Activated naive CD4-positive, alpha-beta T cell treated with anti-CD3 and anti-CD28 coated beads for 36 hours (primary cell): ENCODE data around the gene NUB1. TPM values are rescaled to one million over a fixed set of nuclear protein-coding genes. Genes with fewer than 3 reads are reported as not detected.
"Not testable (repeated sequence)": the region's sequence is repeated elsewhere in the genome, so short reads cannot be mapped to it uniquely, and the experiment has no call there.

Experiments used
- CTCF ChIA-PET: fragments of 350-600 bp; sonication (Branson Sonifier 250); formaldehyde crosslinking; loops from one replicate; lab custom pipeline; 2021; ENCODE audit warnings: antibody characterized with exemption; lab: Charles Lee
- DNase-seq: peaks from one replicate; pipeline ENCODE4 v3.0.0-alpha.2; 2020
- H3K27ac Mint-ChIP-seq: one replicate; pipeline ENCODE4 v1.8.0; 2021; ENCODE audit warnings: mild to moderate bottlenecking, mixed read lengths
- H3K27me3 Mint-ChIP-seq: one replicate; pipeline ENCODE4 v1.8.0; 2021; ENCODE audit warnings: low read depth, mixed read lengths
- H3K36me3 Mint-ChIP-seq: one replicate; pipeline ENCODE4 v1.8.0; 2021; ENCODE audit warnings: low read depth, mixed read lengths
- H3K4me1 Mint-ChIP-seq: one replicate; pipeline ENCODE4 v1.8.0; 2021; ENCODE audit warnings: low read depth, mixed read lengths
- H3K4me3 Mint-ChIP-seq: one replicate; pipeline ENCODE4 v1.8.0; 2021; ENCODE audit warnings: mild to moderate bottlenecking, moderate library complexity, mixed read lengths
- H3K9me3 Mint-ChIP-seq: one replicate; pipeline ENCODE4 v1.8.0; 2021; ENCODE audit warnings: mixed read lengths
- intact Hi-C: fragments of 100-400 bp; cut with micrococcal nuclease; formaldehyde crosslinking; loops from one replicate; pipeline ENCODE4 v1.15.1; 2023
- total RNA-seq, 2 experiments: library from RNA; stranded (reverse); gene quantifications; one replicate each; pipeline ENCODE4 v1.2.3, GENCODE V29; 2021

Gene NUB1
- total RNA-seq: 10 to 100 TPM; 46.6 to 50.3 TPM

GRCh38 chr7:151341357-151342101 is at the start of gene NUB1:
TSS of gene NUB1 (plus strand) at chr7:151341812. CDS start at chr7:151345350, 3,538 bp downstream.
- H3K27me3 Mint-ChIP-seq: no peaks in the 10 kb centered on the region
- peaks cover 3% of the 10 kb centered on the region for H3K9me3 Mint-ChIP-seq
- CTCF ChIA-PET: interaction anchor here (0.5 to 4.3 kb wide), 7 partner anchors 10 to 236 kb away, joined by 3 to 26 read pairs (median 5); no protein-coding TSS in a partner anchor
- DNase-seq: peak; percentile 92
- H3K36me3 Mint-ChIP-seq: peaks cover 4% of the 10 kb centered on the region
- peak within 1 kb of the TSS; percentile 82 for H3K27ac Mint-ChIP-seq
- peaks cover 46% of the 10 kb centered on the region for H3K4me1 Mint-ChIP-seq
- peak within 1 kb of the TSS; percentile 75 for H3K4me3 Mint-ChIP-seq
- intact Hi-C loops: loop anchor here (1.0 to 10.0 kb wide), 5 partner anchors 9 to 727 kb away; partner anchors contain the start of gene ABCF2

- CTCF ChIA-PET: interaction anchor here (0.9 to 1.1 kb wide), 2 partner anchors 10 to 49 kb away, joined by 3 read pairs; no protein-coding TSS in a partner anchor
- no peak overlapping the region for H3K27ac Mint-ChIP-seq
- H3K36me3 Mint-ChIP-seq: no peaks in the 10 kb centered on the region
- H3K4me1 Mint-ChIP-seq: no peaks in the 10 kb centered on the region
- H3K4me3 Mint-ChIP-seq: no peak overlapping the region
- peaks cover 5% of the 10 kb centered on the region for H3K9me3 Mint-ChIP-seq
- intact Hi-C loops: no loop called here
- no peaks in the 10 kb centered on the region for H3K27me3 Mint-ChIP-seq
- no peak for DNase-seq
Observed at GRCh38 chr7:151292850-151293249, 48.8 kb upstream of the NUB1 start.

- H3K36me3 Mint-ChIP-seq: no peaks in the 10 kb centered on the region
- peaks cover 3% of the 10 kb centered on the region for H3K27me3 Mint-ChIP-seq
- peaks cover 7% of the 10 kb centered on the region for H3K9me3 Mint-ChIP-seq
- no peak for DNase-seq
- H3K4me3 Mint-ChIP-seq: no peak overlapping the region
- CTCF ChIA-PET: interaction anchor here (0.7 to 2.5 kb wide), 4 partner anchors 9 to 96 kb away, joined by 3 to 9 read pairs (median 4); no protein-coding TSS in a partner anchor
- no peaks in the 10 kb centered on the region for H3K4me1 Mint-ChIP-seq
- intact Hi-C loops: no loop called here
- H3K27ac Mint-ChIP-seq: no peak overlapping the region
Observed at GRCh38 chr7:151296202-151296992, 45.2 kb upstream of the NUB1 start.

DNA sequence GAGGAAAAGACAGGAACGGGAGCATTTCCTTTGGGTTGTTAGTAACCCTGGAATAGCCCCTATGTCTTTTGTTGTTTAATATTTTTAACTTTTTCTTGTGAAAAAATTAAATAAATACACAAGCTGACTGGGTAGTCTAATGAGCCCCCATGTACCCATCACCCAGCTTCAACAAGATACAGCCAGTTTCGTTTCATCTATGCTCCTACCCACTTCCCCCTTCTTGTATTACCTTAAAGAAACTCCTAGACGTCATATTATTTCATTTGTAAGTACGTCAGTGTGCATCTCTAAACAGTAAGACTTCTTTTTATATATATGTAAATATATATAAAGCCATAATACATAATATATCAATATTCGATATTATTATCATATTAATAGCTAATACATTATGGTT is 42.8 kb upstream of the NUB1 start:
- H3K27me3 Mint-ChIP-seq: peaks cover 5% of the 10 kb centered on the region
- peaks cover 7% of the 10 kb centered on the region for H3K9me3 Mint-ChIP-seq
- no peak overlapping the region for H3K4me3 Mint-ChIP-seq
- intact Hi-C loops: no loop called here
- H3K27ac Mint-ChIP-seq: no peak overlapping the region
- no peaks in the 10 kb centered on the region for H3K36me3 Mint-ChIP-seq
- CTCF ChIA-PET: interaction anchor here (0.6 to 2.5 kb wide), 3 partner anchors 12 to 54 kb away, joined by 3 to 9 read pairs (median 5); no protein-coding TSS in a partner anchor
- H3K4me1 Mint-ChIP-seq: peaks cover 1% of the 10 kb centered on the region
- DNase-seq: no peak

DNA sequence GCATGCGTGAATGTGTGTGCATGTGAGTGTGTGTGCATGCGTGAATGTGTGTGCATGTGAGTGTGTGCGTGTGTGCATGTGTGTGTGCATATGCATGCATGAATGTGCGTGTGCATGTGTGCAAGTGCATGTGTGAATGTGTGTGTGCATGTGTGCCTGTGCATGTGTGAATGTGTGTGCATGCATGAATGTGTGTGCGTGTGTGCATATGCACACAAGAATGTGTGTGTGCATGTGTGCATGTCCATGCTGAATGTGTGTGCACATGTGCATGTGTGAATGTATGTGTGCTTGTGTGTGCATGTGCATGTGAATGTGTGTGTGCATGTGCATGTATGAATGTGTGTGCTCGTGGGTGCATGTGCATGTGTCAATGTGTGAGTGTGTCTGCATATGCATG is 42.1 kb upstream of the NUB1 start:
- H3K4me1 Mint-ChIP-seq: peaks cover 1% of the 10 kb centered on the region
- intact Hi-C loops: no loop called here
- peaks cover 7% of the 10 kb centered on the region for H3K27me3 Mint-ChIP-seq
- no peak for DNase-seq
- H3K4me3 Mint-ChIP-seq: no peak overlapping the region
- no peaks in the 10 kb centered on the region for H3K36me3 Mint-ChIP-seq
- H3K27ac Mint-ChIP-seq: no peak overlapping the region
- CTCF ChIA-PET: interaction anchor here (1.6 kb wide), 1 partner anchor 55 kb away, joined by 5 read pairs; no protein-coding TSS in a partner anchor
- peaks cover 7% of the 10 kb centered on the region for H3K9me3 Mint-ChIP-seq

GRCh38 chr7:151299940-151300645 is 41.5 kb upstream of the NUB1 start:
- H3K4me3 Mint-ChIP-seq: no peak overlapping the region
- no peak overlapping the region for H3K27ac Mint-ChIP-seq
- H3K27me3 Mint-ChIP-seq: peaks cover 12% of the 10 kb centered on the region
- CTCF ChIA-PET: interaction anchor here (1.6 to 2.5 kb wide), 2 partner anchors 56 kb away, joined by 5 to 10 read pairs; no protein-coding TSS in a partner anchor
- H3K36me3 Mint-ChIP-seq: no peaks in the 10 kb centered on the region
- no peak for DNase-seq
- peaks cover 5% of the 10 kb centered on the region for H3K4me1 Mint-ChIP-seq
- intact Hi-C loops: no loop called here
- peaks cover 7% of the 10 kb centered on the region for H3K9me3 Mint-ChIP-seq

DNA sequence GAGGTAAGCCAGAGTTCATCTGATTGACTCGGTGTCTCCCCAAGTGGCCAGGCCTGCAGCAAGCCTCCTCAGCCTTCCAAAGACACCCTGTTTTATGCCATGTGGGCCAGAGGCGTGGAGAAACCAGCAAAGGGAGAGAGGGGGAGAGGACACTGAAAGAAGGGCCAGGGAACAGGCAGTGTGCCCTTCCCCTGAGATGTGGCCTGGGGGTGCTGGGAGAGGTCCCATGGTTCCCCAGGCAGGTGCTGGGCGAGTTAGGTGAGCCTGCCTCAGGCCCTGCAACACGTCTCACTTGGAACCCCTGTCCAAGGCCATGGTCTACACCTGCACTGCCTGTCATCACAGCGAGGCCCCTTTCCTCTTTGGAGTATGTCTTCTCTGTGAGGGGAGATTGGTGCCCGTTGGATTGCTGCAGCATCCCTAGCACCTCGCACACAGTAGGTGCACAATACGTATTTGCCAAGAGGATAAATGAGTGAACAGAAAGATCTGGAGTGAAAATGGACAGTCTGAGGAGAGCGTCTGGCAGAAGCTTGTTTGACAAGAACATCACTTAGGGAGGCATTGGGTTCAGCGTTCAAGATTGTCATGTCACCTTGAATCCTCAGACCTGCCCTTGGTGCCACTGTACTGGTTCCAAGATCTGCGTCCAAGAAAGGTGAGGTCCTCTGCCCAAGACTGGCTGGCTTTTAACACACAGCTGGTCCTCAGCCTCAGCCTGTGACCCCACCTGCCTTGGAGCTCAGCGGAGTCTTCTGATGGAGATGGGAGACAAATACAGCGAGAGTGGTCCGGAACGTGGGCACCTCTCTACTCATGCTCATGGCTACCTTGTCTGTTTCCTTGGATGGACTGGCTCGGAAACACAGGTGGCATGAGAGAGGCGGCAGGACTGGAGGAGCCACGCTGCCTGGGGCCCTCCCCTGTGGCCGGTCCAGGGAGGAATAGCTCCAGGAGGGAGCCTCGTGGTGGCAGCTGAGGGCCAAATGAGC is 39.8 kb upstream of the NUB1 start:
- H3K27ac Mint-ChIP-seq: no peak overlapping the region
- H3K27me3 Mint-ChIP-seq: peaks cover 16% of the 10 kb centered on the region
- H3K9me3 Mint-ChIP-seq: peaks cover 2% of the 10 kb centered on the region
- no peak overlapping the region for H3K4me3 Mint-ChIP-seq
- no peaks in the 10 kb centered on the region for H3K36me3 Mint-ChIP-seq
- CTCF ChIA-PET: interaction anchor here (1.0 to 2.5 kb wide), 5 partner anchors 9 to 178 kb away, joined by 3 to 10 read pairs (median 5); no protein-coding TSS in a partner anchor
- DNase-seq: no peak
- peaks cover 5% of the 10 kb centered on the region for H3K4me1 Mint-ChIP-seq
- intact Hi-C loops: no loop called here

DNA sequence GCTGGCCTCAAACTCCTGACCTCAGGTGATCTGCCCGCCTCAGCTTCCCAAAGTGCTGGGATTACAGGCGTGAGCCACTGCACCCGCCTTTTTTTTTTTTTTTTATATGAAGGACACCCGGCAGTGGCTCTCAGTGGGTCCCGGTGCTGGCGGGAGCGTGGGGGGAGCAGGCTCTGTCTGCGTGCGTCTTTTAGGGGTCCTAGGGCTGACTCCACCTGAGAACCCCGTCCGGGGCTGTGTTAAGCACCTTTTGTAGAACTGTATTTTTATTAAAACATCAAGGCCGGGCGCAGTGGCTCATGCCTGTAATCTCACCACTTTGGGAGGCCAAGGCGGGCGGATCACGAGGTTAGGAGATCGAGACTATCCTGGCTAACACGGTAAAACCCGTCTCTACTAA is 37.4 kb upstream of the NUB1 start:
- DNase-seq, intact Hi-C loops, H3K9me3 Mint-ChIP-seq, H3K4me3 Mint-ChIP-seq, H3K27ac Mint-ChIP-seq, H3K4me1 Mint-ChIP-seq, H3K36me3 Mint-ChIP-seq: not testable (repeated sequence)
- H3K27me3 Mint-ChIP-seq: peaks cover 16% of the 10 kb centered on the region
- CTCF ChIA-PET: interaction anchor here (0.5 to 4.2 kb wide), 17 partner anchors 11 to 371 kb away, joined by 3 to 22 read pairs (median 3); partner anchors contain the start of gene ABCF2

DNA sequence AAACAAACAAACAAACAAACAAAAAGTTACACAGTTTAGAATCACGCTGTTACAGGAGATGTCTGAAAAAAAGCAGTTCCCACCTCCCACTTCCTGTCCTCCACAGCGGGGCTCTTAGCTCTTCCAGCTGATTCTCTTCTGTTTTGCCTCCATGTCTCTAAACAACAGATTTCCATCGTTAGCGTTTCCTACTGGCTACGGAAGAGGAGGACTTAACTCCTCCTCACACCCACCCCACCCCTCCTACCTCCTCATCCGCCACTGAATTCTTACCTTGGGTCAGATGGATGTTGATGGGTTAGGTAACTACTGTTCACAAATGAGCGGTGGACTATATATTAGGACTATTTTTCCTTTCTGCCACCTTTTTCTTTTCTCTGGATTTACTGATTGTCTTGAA is 36.8 kb upstream of the NUB1 start:
- Mint-ChIP-seq H3K4me3 (peak overlapping the region; percentile 36), H3K9me3 (no peaks in the 10 kb centered on the region), H3K36me3 (no peaks in the 10 kb centered on the region), H3K27me3 (peaks cover 14% of the 10 kb centered on the region), H3K27ac (no peak overlapping the region), H3K4me1 (peaks cover 5% of the 10 kb centered on the region)
- no peak for DNase-seq
- intact Hi-C loops: no loop called here
- CTCF ChIA-PET: interaction anchor here (0.5 to 4.2 kb wide), 16 partner anchors 8 to 370 kb away, joined by 3 to 22 read pairs (median 3); no protein-coding TSS in a partner anchor

GRCh38 chr7:151306374-151306773 is 35.2 kb upstream of the NUB1 start:
- H3K4me3 Mint-ChIP-seq: no peak overlapping the region
- CTCF ChIA-PET: interaction anchor here (0.7 to 4.2 kb wide), 6 partner anchors 9 to 183 kb away, joined by 5 to 22 read pairs (median 12); no protein-coding TSS in a partner anchor
- H3K4me1 Mint-ChIP-seq: peaks cover 5% of the 10 kb centered on the region
- peaks cover 13% of the 10 kb centered on the region for H3K27me3 Mint-ChIP-seq
- intact Hi-C loops: no loop called here
- H3K9me3 Mint-ChIP-seq: no peaks in the 10 kb centered on the region
- DNase-seq: no peak
- no peaks in the 10 kb centered on the region for H3K36me3 Mint-ChIP-seq
- H3K27ac Mint-ChIP-seq: no peak overlapping the region
